ENCODE measurements around the gene NALCN. TPM values are rescaled to one million over a fixed set of nuclear protein-coding genes. Genes with fewer than 3 reads are reported as not detected.

NALCN gene
- total and polyA plus RNA-seq, 2 donors (not counting 1 experiment from before 2014, with no cell fraction given): 1.5 to 2.7 TPM

DNA sequence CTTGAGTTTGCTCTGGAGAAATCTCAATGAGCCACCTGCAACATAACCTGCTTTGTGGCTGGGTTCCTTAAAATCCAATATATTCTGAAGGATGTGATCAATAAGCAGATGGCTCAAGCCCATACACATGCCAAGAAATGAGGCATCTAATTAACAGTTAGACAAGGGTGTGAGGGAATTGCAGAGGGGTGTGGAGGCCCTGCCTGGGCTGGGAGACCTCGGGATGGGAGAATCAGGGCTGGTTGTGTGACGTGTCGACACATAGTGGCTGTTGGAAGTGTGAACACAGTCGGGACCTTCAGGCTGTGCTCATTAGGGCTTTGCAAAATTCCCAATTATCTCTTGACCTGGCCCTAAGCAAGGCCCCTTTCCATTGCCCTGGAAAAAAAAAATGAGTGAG is 379.8 kb downstream of the NALCN start:
- Histone ChIP-seq H3K4me3 (replicated peaks in 1 of 4; ENCODE audit: control extremely low read depth in 1 of 4, insufficient read depth in 1 of 4, low read depth in 3 of 4, low read length in 4 of 4) (no peak overlapping the region), H3K9me3 (ENCODE audit: control insufficient read depth, insufficient read depth, low read depth, low read length) (no peaks in the 10 kb centered on the region), H3K36me3 (ENCODE audit: control insufficient read depth, insufficient read depth, low read length) (no peaks in the 10 kb centered on the region), H3K4me2 (ENCODE audit: extremely low read depth, insufficient read depth, low read length) (no peak overlapping the region), H2AFZ (ENCODE audit: low read length) (no peak overlapping the region), H3K9ac (ENCODE audit: insufficient read depth, low read length) (no peak overlapping the region), H3K27ac (ENCODE audit: insufficient read depth, low read length) (no peak overlapping the region), H4K20me1 (ENCODE audit: control insufficient read depth, extremely low read depth, insufficient read depth, low read length) (no peaks in the 10 kb centered on the region), H3K27me3 (ENCODE audit: control insufficient read depth, insufficient read depth, low read length) (no peaks in the 10 kb centered on the region), H3K4me1 (ENCODE audit: control insufficient read depth, extremely low read depth, insufficient read depth, low read length) (no peaks in the 10 kb centered on the region), H3K79me2 (ENCODE audit: control insufficient read depth, insufficient read depth, low read length) (no peaks in the 10 kb centered on the region)
- no peak for TF ChIP-seq EZH2 (IDR thresholded peaks at IDR 0.05; ENCODE audit: low read length, missing control alignments)
- TF ChIP-seq CTCF (conservative IDR thresholded peaks at IDR 0.05 in 1 of 2, IDR thresholded peaks at IDR 0.05 in 1 of 2; ENCODE audit: low read depth in 1 of 2, low read length in 2 of 2): no peak
- DNase-seq (ENCODE audit: low read depth in 2 of 2): no peak

GRCh38 chr13:101035119-101035620 is 381.1 kb downstream of the NALCN start:
- Histone ChIP-seq H3K9ac (ENCODE audit: insufficient read depth, low read length) (no peak overlapping the region), H3K36me3 (ENCODE audit: control insufficient read depth, insufficient read depth, low read length) (no peaks in the 10 kb centered on the region), H3K9me3 (ENCODE audit: control insufficient read depth, insufficient read depth, low read depth, low read length) (no peaks in the 10 kb centered on the region), H3K27ac (ENCODE audit: insufficient read depth, low read length) (no peak overlapping the region), H3K79me2 (ENCODE audit: control insufficient read depth, insufficient read depth, low read length) (no peaks in the 10 kb centered on the region), H3K4me1 (ENCODE audit: control insufficient read depth, extremely low read depth, insufficient read depth, low read length) (no peaks in the 10 kb centered on the region), H3K4me2 (ENCODE audit: extremely low read depth, insufficient read depth, low read length) (no peak overlapping the region), H3K4me3 (replicated peaks in 1 of 4; ENCODE audit: control extremely low read depth in 1 of 4, insufficient read depth in 1 of 4, low read depth in 3 of 4, low read length in 4 of 4) (no peak overlapping the region), H3K27me3 (ENCODE audit: control insufficient read depth, insufficient read depth, low read length) (no peaks in the 10 kb centered on the region), H4K20me1 (ENCODE audit: control insufficient read depth, extremely low read depth, insufficient read depth, low read length) (no peaks in the 10 kb centered on the region), H2AFZ (ENCODE audit: low read length) (no peak overlapping the region)
- TF ChIP-seq EZH2 (IDR thresholded peaks at IDR 0.05; ENCODE audit: low read length, missing control alignments) (no peak), CTCF (conservative IDR thresholded peaks at IDR 0.05 in 1 of 2, IDR thresholded peaks at IDR 0.05 in 1 of 2; ENCODE audit: low read depth in 1 of 2, low read length in 2 of 2) (no peak)
- no peak for DNase-seq (ENCODE audit: low read depth in 2 of 2)

- Histone ChIP-seq H3K4me1 (ENCODE audit: control insufficient read depth, extremely low read depth, insufficient read depth, low read length) (no peaks in the 10 kb centered on the region), H2AFZ (ENCODE audit: low read length) (no peak overlapping the region), H3K27me3 (ENCODE audit: control insufficient read depth, insufficient read depth, low read length) (no peaks in the 10 kb centered on the region), H3K36me3 (ENCODE audit: control insufficient read depth, insufficient read depth, low read length) (no peaks in the 10 kb centered on the region), H3K4me3 (replicated peaks in 1 of 4; ENCODE audit: control extremely low read depth in 1 of 4, insufficient read depth in 1 of 4, low read depth in 3 of 4, low read length in 4 of 4) (no peak overlapping the region), H3K9ac (ENCODE audit: insufficient read depth, low read length) (no peak overlapping the region), H3K27ac (ENCODE audit: insufficient read depth, low read length) (no peak overlapping the region), H4K20me1 (ENCODE audit: control insufficient read depth, extremely low read depth, insufficient read depth, low read length) (no peaks in the 10 kb centered on the region), H3K9me3 (ENCODE audit: control insufficient read depth, insufficient read depth, low read depth, low read length) (no peaks in the 10 kb centered on the region), H3K4me2 (ENCODE audit: extremely low read depth, insufficient read depth, low read length) (no peak overlapping the region), H3K79me2 (ENCODE audit: control insufficient read depth, insufficient read depth, low read length) (no peaks in the 10 kb centered on the region)
- no peak for DNase-seq (ENCODE audit: low read depth in 2 of 2)
- no peak for TF ChIP-seq EZH2 (IDR thresholded peaks at IDR 0.05; ENCODE audit: low read length, missing control alignments)
- TF ChIP-seq CTCF (conservative IDR thresholded peaks at IDR 0.05 in 1 of 2, IDR thresholded peaks at IDR 0.05 in 1 of 2; ENCODE audit: low read depth in 1 of 2, low read length in 2 of 2): no peak
Measured at GRCh38 chr13:101026736-101027398, 389.4 kb downstream of the NALCN start.

Measured in fibroblast of lung (primary cell).